GM19372 (cell line): ENCODE results near the gene BATF.
A peak's percentile ranks its signal among the peaks of the same experiment; 100 is the strongest.
"Not testable (repeated sequence)": the region's sequence is repeated elsewhere in the genome, so short reads cannot be mapped to it uniquely, and the experiment has no call there.

ENCODE experiments used
- ATAC-seq: cut with Tn5 transposase; IDR thresholded peaks from one replicate; pipeline ENCODE4 v1.9.1; 2021; ENCODE audit warnings: mild to moderate bottlenecking, low read depth, moderate library complexity; ENCODE audit not compliant: unreplicated experiment

BATF gene, protein sequence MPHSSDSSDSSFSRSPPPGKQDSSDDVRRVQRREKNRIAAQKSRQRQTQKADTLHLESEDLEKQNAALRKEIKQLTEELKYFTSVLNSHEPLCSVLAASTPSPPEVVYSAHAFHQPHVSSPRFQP

GRCh38 chr14:75522224-75522982 is at the start of gene BATF:
Gene BATF, plus strand, starts transcription at chr14:75522469. Its CDS starts 214 bp downstream, at chr14:75522683.
- ATAC-seq, result peak; percentile 65

- ATAC-seq, result not testable (repeated sequence)
Measured at GRCh38 chr14:75474127-75474526, 48.1 kb upstream of the BATF start.

DNA sequence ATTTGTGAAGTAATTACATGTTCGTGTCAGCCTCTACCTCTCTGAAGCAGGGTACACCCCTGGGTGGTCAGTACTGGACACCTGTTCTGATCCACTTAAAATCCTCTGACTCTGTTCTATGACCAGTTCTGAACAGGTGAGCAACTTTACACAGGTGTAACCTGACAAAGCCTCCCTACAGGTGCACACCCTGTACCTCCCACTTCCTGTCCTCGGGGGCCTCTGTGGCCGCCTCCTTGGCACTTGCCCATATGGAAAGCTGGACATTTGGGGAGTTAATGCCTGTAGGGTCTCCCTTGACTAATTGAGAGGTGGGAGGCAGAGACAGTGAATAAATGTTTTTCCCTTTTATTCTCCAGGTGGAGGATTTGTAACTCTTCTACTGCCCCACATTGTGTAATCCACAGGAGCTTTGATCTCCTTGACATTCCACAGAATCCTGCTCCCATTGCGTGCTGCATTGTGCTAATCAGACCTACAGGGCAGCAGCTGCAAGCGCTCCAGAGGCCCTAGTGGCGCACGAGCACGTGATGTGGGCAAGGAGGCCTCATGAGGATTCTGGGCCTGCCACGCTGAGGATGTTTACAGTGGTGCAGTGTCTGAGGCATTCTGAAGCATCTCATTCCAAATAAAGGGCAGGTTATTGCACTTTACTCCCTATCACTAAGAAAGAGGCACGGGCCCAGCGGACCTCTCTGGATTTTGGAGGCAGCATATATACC is 45.8 kb upstream of the BATF start:
- no peak for ATAC-seq

GRCh38 chr14:75477881-75478280 is 44.4 kb upstream of the BATF start:
- ATAC-seq, result no peak

GRCh38 chr14:75479770-75480600 is 42.3 kb upstream of the BATF start:
- no peak for ATAC-seq

GRCh38 chr14:75482366-75482765 is 39.9 kb upstream of the BATF start:
- ATAC-seq, result no peak

- ATAC-seq, result no peak
Measured at GRCh38 chr14:75484711-75485429, 37.4 kb upstream of the BATF start.

DNA sequence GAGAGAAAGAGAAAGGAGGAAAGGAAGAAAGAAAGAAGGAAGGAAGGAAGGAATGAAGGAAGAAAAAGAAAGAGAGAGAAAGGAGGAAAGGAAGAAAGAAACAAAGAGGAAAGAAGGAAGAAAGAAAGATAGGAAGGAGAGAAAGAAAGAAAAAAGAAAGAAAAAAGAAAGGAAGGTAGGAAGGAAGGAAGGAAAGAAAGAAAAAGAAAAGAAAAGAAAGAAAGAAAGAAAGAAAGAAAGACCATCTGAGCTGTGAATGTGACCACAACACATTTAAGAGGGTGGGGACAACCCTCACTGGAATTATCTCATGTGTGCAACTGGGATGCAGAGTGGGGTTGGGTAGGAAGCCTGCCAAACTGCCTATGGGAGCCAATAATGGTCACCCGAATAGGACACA is 36.0 kb upstream of the BATF start:
- no peak for ATAC-seq

DNA sequence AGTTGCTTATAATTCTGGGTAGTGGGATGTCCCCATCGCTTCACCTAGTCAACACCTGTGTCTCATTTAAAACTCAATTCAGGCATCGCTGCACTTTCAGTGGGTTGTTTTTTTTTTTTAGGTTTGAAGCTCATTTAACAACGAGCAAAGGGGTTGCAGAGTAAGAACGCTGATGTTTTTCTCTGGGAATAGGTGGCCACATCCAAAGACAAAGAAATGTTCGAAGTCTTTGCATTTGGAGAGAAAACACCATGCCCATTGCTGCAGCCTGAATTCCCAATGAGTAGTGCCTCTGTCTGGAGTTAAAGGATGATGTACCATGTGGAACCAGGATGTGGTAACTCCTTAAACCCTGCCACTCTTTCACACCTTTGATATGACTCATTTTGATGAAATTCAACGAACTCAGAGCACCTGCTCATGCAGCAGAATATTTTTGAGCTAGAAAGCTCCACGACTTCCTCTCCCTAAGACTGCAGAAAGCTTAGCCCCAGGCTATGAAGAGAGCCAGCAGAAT is 35.1 kb upstream of the BATF start:
- ATAC-seq, result no peak

DNA sequence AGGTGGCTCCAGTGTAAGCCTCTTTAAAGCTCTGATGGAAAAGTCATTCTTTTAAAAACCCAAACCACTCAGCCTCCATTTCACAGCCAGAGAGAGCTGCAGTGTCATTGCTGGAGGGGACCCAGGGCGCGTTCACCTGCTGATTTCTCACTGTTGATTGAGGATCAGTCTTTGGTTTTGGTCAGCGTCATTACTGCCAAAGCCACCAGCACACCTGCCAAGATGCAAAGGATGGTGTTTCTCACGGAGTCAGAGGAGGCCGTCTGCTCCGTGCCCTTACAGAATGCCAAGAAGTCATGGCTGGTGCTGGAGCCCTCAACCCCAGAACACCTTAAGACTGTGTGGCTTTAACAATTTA is 32.8 kb upstream of the BATF start:
- ATAC-seq, result no peak

DNA sequence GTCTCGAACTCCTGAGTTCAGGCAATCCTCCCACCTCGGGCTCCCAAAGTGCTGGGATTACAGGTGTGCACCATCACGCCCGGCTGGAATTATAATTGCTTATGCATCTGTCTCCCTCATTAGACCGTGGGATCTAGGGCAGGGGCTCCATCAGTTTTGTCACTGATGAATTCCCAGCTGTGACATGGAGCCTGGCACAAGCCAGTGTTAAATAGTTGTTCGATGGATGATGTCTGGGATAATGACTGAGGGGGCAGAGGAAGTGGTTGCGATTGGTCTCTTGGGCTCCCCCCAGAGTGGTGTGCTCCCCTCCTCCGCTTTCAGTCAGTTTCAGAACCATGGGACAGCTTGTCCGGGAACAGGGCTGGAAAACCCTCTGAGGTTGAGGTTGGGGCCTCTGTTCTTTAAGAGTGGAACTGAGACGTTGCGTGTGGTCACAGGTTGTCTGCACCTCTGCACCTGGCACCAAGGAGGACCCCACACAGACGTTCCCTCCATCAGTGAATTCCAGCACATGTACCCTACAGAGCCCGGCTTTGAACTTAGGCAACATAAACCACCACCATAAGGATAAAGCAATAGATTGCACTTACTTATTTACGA is 30.8 kb upstream of the BATF start:
- no peak for ATAC-seq

GRCh38 chr14:75492832-75493591 is 29.3 kb upstream of the BATF start:
- ATAC-seq, result no peak

GRCh38 chr14:75493592-75494087 is 28.6 kb upstream of the BATF start:
- ATAC-seq, result no peak

DNA sequence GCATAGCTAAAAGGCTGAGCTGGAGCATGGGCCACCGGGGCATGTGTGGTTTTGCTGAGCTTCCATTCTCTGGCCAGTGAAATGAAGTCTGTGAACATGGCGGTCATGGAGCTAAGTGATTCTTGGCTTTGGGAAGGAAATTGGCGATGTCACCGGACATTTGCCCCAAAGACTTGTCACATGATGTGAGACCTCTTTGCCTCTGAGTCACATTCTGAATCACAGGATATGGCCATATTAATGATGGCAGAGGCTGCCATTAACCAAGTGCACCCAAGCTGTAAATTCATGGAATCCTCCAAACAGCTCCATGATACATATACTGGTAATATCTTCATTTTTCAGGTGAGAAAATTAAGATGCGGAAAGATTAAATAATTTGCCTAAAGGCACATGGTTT is 27.4 kb upstream of the BATF start:
- ATAC-seq, result no peak

DNA sequence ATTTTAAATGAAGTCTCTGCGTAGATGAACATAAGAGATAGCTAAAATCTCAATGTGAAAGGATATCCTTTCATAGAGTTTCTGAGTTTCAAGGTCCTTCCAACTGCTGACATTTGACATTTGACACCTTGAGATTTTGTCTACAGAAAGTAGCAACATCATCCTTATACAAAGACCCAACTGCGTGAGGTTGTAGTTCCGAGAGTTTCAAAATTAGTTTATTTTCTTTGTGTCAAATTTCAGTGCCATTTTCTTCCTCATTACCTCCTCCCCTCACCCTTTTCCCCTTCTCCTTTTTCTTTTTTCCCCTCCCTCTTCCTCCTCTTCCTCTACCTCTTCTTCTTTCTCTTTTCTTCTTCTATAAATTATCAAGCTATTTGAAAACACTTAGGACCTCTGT is 26.9 kb upstream of the BATF start:
- no peak for ATAC-seq

DNA sequence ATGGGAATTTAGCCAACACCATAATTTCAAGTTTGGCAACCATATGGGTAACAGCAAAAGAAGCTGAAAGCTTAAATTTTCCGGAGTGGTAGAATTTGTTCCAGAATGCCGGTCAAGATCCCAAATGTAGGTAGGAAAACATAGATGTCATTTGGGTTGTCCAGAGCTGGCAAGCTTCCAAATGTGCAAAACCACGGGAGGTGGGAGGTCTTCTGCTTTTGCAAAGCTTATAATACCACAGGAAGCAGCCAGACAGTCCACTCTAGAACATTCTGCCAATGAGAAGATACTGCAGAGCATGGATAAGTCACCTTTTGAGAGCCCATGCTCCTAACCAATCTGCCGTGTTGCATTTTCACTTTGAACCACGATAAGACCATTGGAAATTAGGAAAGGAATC is 26.4 kb upstream of the BATF start:
- no peak for ATAC-seq

DNA sequence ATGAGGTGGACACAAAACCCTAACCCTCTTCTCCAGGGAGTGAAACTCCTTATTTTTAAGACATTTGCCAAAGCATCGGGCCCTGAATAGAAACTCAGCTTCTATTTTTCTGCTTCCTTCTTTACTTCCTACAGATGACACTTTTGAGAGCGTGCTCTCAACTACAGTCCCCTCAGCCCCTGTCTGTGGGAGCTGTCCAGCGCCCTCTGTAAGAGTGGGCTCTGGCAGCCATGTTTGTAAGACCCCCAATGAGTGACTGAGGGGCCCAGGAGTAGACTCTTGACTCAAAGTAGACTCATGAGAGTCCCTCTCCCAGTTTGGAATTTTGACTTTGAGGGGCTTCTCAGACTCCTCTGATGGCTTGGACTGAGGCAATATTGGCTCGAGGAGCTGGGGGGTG is 25.5 kb upstream of the BATF start:
- no peak for ATAC-seq

DNA sequence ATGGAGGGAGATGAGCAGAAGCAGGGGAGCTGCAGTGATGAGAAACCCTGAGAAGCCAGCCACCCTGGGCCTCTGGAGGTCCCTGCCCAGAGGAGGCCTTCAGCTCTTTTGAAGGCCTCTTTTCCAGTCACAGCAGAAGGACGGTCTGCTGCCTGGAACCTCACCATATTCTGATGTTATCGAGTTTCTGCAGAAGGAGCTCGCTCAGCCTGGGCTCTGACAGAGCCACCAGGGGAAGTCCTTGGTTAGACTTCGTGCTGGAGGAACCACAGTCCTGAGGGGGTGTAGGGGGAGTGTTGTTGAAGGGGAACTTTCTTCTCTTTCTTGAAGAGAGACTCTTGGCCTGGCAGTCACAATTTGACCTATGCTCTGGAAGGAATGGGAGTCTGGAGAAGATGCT is 25.1 kb upstream of the BATF start:
- ATAC-seq, result no peak

- no peak for ATAC-seq
Measured at GRCh38 chr14:75497701-75498100, 24.6 kb upstream of the BATF start.
